Fibroblast of pulmonary artery (primary cell): Measurements from ENCODE around the gene C3orf85.

Experiments used
- DNase-seq: peaks from one replicate; pipeline ENCODE4 v3.0.0-alpha.2; 2010; ENCODE audit warnings: low read depth
- H3K4me3 ChIP-seq: replicated peaks from 2 replicates; pipeline ENCODE4 v1.5.1; 2011; ENCODE audit warnings: low read depth, mild to moderate bottlenecking, control low read depth, low read length, moderate library complexity
- TF ChIP-seq, protein P1 (sequence below): IDR thresholded peaks from 2 replicates; pipeline ENCODE4 v1.5.1; 2011; ENCODE audit warnings: mild to moderate bottlenecking, control low read depth, low read length, inconsistent platforms; ENCODE audit errors: missing control alignments

C3orf85 gene, protein sequence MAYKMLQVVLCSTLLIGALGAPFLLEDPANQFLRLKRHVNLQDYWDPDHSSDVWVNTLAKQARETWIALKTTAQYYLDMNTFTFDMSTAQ

GRCh38 chr3:109136523-109136922 is at the start of gene C3orf85:
C3orf85 (plus strand) TSS chr3:109136719; CDS start chr3:109136848, 129 bp downstream.
- no peak within 1 kb of the TSS for H3K4me3 ChIP-seq
- DNase-seq, result no peak
- TF ChIP-seq, protein P1, sequence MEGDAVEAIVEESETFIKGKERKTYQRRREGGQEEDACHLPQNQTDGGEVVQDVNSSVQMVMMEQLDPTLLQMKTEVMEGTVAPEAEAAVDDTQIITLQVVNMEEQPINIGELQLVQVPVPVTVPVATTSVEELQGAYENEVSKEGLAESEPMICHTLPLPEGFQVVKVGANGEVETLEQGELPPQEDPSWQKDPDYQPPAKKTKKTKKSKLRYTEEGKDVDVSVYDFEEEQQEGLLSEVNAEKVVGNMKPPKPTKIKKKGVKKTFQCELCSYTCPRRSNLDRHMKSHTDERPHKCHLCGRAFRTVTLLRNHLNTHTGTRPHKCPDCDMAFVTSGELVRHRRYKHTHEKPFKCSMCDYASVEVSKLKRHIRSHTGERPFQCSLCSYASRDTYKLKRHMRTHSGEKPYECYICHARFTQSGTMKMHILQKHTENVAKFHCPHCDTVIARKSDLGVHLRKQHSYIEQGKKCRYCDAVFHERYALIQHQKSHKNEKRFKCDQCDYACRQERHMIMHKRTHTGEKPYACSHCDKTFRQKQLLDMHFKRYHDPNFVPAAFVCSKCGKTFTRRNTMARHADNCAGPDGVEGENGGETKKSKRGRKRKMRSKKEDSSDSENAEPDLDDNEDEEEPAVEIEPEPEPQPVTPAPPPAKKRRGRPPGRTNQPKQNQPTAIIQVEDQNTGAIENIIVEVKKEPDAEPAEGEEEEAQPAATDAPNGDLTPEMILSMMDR, result no peak

DNA sequence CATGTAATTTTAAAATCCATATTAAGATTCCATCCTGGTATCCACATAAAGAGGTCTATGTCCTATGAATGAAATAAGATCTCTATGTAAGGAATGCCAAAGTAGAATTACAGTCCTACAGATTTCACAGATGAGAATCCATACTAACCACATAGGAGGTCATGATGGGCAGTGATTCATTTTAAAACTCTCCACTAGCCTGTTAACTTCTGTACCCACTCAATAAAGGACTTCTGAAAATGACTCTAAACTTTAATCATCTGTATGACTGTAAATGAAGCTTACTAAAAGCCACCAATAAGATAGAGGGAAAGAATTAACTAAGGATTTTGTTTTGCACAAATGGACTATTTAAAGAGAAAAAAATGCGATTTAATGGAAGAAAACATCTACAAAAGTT is 47.3 kb upstream of the C3orf85 start:
- no peak overlapping the region for H3K4me3 ChIP-seq
- DNase-seq, result no peak
- TF ChIP-seq, protein P1, result no peak

DNA sequence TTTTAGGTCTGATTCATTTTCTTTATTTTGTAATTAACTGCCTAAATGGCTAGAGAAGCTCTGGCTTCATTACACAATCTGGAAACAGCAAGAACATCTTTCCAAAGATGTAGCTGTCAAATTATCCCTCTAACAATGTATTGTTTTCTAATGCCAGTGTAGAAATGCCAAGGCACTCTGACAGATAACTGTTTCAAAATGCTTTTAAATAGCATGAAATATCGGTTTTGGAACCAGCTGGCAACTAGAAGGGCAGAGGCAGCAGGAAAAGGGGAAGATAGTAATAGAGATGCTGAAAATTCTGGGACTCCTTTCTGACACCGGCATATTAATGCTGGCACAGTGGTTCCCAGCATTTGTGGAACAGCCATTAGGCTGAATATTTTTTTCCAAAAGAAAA is 44.7 kb upstream of the C3orf85 start:
- no peak for DNase-seq
- H3K4me3 ChIP-seq, result no peak overlapping the region
- TF ChIP-seq, protein P1, result no peak

GRCh38 chr3:109093561-109093960 is 43.0 kb upstream of the C3orf85 start:
- no peak for DNase-seq
- TF ChIP-seq, protein P1, result no peak
- H3K4me3 ChIP-seq, result no peak overlapping the region

GRCh38 chr3:109095166-109095565 is 41.4 kb upstream of the C3orf85 start:
- TF ChIP-seq, protein P1, result no peak

GRCh38 chr3:109098079-109098644 is 38.4 kb upstream of the C3orf85 start:
- no peak for DNase-seq
- TF ChIP-seq, protein P1, result no peak
- no peak overlapping the region for H3K4me3 ChIP-seq

More at GRCh38 chr3:109095166-109095565, 41.4 kb upstream of the C3orf85 start:
- DNase-seq, result no peak
- H3K4me3 ChIP-seq, result no peak overlapping the region

- TF ChIP-seq, protein P1, result no peak
- no peak for DNase-seq
Measured at GRCh38 chr3:109109574-109109973, 26.9 kb upstream of the C3orf85 start.

More at GRCh38 chr3:109109574-109109973, 26.9 kb upstream of the C3orf85 start:
- H3K4me3 ChIP-seq, result no peak overlapping the region
